Measurements from ENCODE around the gene KCNK7.
A peak's percentile ranks its signal among the peaks of the same experiment; 100 is the strongest.
"Not testable (repeated sequence)": the region's sequence is repeated elsewhere in the genome, so short reads cannot be mapped to it uniquely, and the experiment has no call there.

The KCNK7 gene

GRCh38 chr11:65569973-65570918, 25.4 kb downstream of the KCNK7 start, which contains the start of gene ZNRD2:
Gene ZNRD2, plus strand, starts transcription at chr11:65570477. Its CDS starts 15 bp downstream, at chr11:65570492.
- FAIRE-seq: peak; percentile 99
- peak; percentile 97 for DNase-seq (ENCODE audit: insufficient read length, low spot score)
- peak; percentile 44 for TF ChIP-seq POLR2AphosphoS5 (IDR thresholded peaks at IDR 0.05; ENCODE audit: low read depth, low read length)
- peak; percentile 9 for TF ChIP-seq PAX5 (IDR thresholded peaks at IDR 0.05; ENCODE audit: insufficient read depth, low read length, severe bottlenecking)
- peak; percentile 81 for TF ChIP-seq POLR2A (IDR thresholded peaks at IDR 0.05; ENCODE audit: low read depth, low read length)
- 0 out of 2 replicates have a peak, but pooled peaks have one; percentile 14 for TF ChIP-seq SPI1 (IDR thresholded peaks at IDR 0.05; ENCODE audit: low read depth, low read length)
- 0 out of 2 replicates have a peak, but pooled peaks have one; percentile 14 for TF ChIP-seq POU2F2 (IDR thresholded peaks at IDR 0.05; ENCODE audit: low read depth, low read length)
- peak; percentile 82 for TF ChIP-seq TAF1 (IDR thresholded peaks at IDR 0.05; ENCODE audit: low read depth, low read length)

GRCh38 chr11:65569164-65569972, 26.2 kb downstream of the KCNK7 start:
- TF ChIP-seq PAX5 (IDR thresholded peaks at IDR 0.05; ENCODE audit: insufficient read depth, low read length, severe bottlenecking) (no peak), POLR2AphosphoS5 (IDR thresholded peaks at IDR 0.05; ENCODE audit: low read depth, low read length) (0 out of 2 replicates have a peak, but pooled peaks have one; percentile 60)
- no peak for DNase-seq (ENCODE audit: insufficient read length, low spot score)
- FAIRE-seq: no peak

- FAIRE-seq (no peak), DNase-seq (ENCODE audit: insufficient read length, low spot score) (no peak)
- TF ChIP-seq SPI1 (IDR thresholded peaks at IDR 0.05; ENCODE audit: low read depth, low read length): peak; percentile 68; the same call in 1 of the 2 replicates
- no peak for TF ChIP-seq POLR2A (IDR thresholded peaks at IDR 0.05; ENCODE audit: low read depth, low read length)
- no peak for TF ChIP-seq POLR2AphosphoS5 (IDR thresholded peaks at IDR 0.05; ENCODE audit: low read depth, low read length)
- TF ChIP-seq TAF1 (IDR thresholded peaks at IDR 0.05; ENCODE audit: low read depth, low read length): no peak
- no peak for TF ChIP-seq POU2F2 (IDR thresholded peaks at IDR 0.05; ENCODE audit: low read depth, low read length)
- no peak for TF ChIP-seq PAX5 (IDR thresholded peaks at IDR 0.05; ENCODE audit: insufficient read depth, low read length, severe bottlenecking)
Observed at GRCh38 chr11:65565624-65566453, 29.8 kb downstream of the KCNK7 start.

GRCh38 chr11:65564879-65565559, 30.6 kb downstream of the KCNK7 start:
- FAIRE-seq; DNase-seq (ENCODE audit: insufficient read length, low spot score): not testable (repeated sequence)

GRCh38 chr11:65563601-65564000, 32.0 kb downstream of the KCNK7 start:
- no peak for DNase-seq (ENCODE audit: insufficient read length, low spot score)
- TF ChIP-seq POLR2A (IDR thresholded peaks at IDR 0.05; ENCODE audit: low read depth, low read length) (no peak), POLR2AphosphoS5 (IDR thresholded peaks at IDR 0.05; ENCODE audit: low read depth, low read length) (no peak), PAX5 (IDR thresholded peaks at IDR 0.05; ENCODE audit: insufficient read depth, low read length, severe bottlenecking) (no peak), POU2F2 (IDR thresholded peaks at IDR 0.05; ENCODE audit: low read depth, low read length) (no peak), SPI1 (IDR thresholded peaks at IDR 0.05; ENCODE audit: low read depth, low read length) (no peak), TAF1 (IDR thresholded peaks at IDR 0.05; ENCODE audit: low read depth, low read length) (no peak)
- no peak for FAIRE-seq

GRCh38 chr11:65562788-65563187, 32.8 kb downstream of the KCNK7 start:
- TF ChIP-seq TAF1 (IDR thresholded peaks at IDR 0.05; ENCODE audit: low read depth, low read length) (no peak), PAX5 (IDR thresholded peaks at IDR 0.05; ENCODE audit: insufficient read depth, low read length, severe bottlenecking) (no peak), POLR2AphosphoS5 (IDR thresholded peaks at IDR 0.05; ENCODE audit: low read depth, low read length) (no peak), SPI1 (IDR thresholded peaks at IDR 0.05; ENCODE audit: low read depth, low read length) (no peak), POU2F2 (IDR thresholded peaks at IDR 0.05; ENCODE audit: low read depth, low read length) (no peak), POLR2A (IDR thresholded peaks at IDR 0.05; ENCODE audit: low read depth, low read length) (no peak)
- no peak for FAIRE-seq
- no peak for DNase-seq (ENCODE audit: insufficient read length, low spot score)

- FAIRE-seq: no peak
- TF ChIP-seq POLR2AphosphoS5 (IDR thresholded peaks at IDR 0.05; ENCODE audit: low read depth, low read length) (no peak), POU2F2 (IDR thresholded peaks at IDR 0.05; ENCODE audit: low read depth, low read length) (no peak), PAX5 (IDR thresholded peaks at IDR 0.05; ENCODE audit: insufficient read depth, low read length, severe bottlenecking) (no peak), TAF1 (IDR thresholded peaks at IDR 0.05; ENCODE audit: low read depth, low read length) (no peak), SPI1 (IDR thresholded peaks at IDR 0.05; ENCODE audit: low read depth, low read length) (no peak), POLR2A (IDR thresholded peaks at IDR 0.05; ENCODE audit: low read depth, low read length) (no peak)
Observed at GRCh38 chr11:65562020-65562419, 33.6 kb downstream of the KCNK7 start.

GRCh38 chr11:65560555-65561418, 34.8 kb downstream of the KCNK7 start:
- FAIRE-seq (no peak), DNase-seq (ENCODE audit: insufficient read length, low spot score) (no peak)
- no peak for TF ChIP-seq TAF1 (IDR thresholded peaks at IDR 0.05; ENCODE audit: low read depth, low read length)
- no peak for TF ChIP-seq POU2F2 (IDR thresholded peaks at IDR 0.05; ENCODE audit: low read depth, low read length)
- no peak for TF ChIP-seq SPI1 (IDR thresholded peaks at IDR 0.05; ENCODE audit: low read depth, low read length)
- no peak for TF ChIP-seq POLR2A (IDR thresholded peaks at IDR 0.05; ENCODE audit: low read depth, low read length)
- TF ChIP-seq POLR2AphosphoS5 (IDR thresholded peaks at IDR 0.05; ENCODE audit: low read depth, low read length): no peak
- no peak for TF ChIP-seq PAX5 (IDR thresholded peaks at IDR 0.05; ENCODE audit: insufficient read depth, low read length, severe bottlenecking)

More at GRCh38 chr11:65562020-65562419, 33.6 kb downstream of the KCNK7 start:
- no peak for DNase-seq (ENCODE audit: insufficient read length, low spot score)

All from GM12891 (cell line).